Mesendoderm (in vitro differentiated cells): ENCODE measurements around the gene TBX15.

Source experiments
- DNase-seq: peaks from one replicate; pipeline ENCODE4 v3.0.0; 2013
- H2AK5ac ChIP-seq: 2 replicates; pipeline ENCODE4 v1.6.1; 2013; ENCODE audit warnings: low read length, inconsistent platforms
- H2BK120ac ChIP-seq: 2 replicates; pipeline ENCODE4 v1.6.1; 2013; ENCODE audit warnings: low read depth, mild to moderate bottlenecking, low read length, moderate library complexity, mixed read lengths
- H2BK15ac ChIP-seq: replicated peaks from 2 replicates; pipeline ENCODE4 v1.6.1; 2013; ENCODE audit warnings: low read depth, mild to moderate bottlenecking, moderate library complexity
- H2BK5ac ChIP-seq: 2 replicates; pipeline ENCODE4 v1.6.1; 2013; ENCODE audit warnings: low read length, inconsistent platforms
- H3K18ac ChIP-seq: 2 replicates; pipeline ENCODE4 v1.6.1; 2013; ENCODE audit warnings: mild to moderate bottlenecking, low read length, mixed read lengths
- H3K23ac ChIP-seq: one replicate; pipeline ENCODE4 v1.6.1; 2013; ENCODE audit warnings: low read length
- H3K27ac ChIP-seq: 2 replicates; pipeline ENCODE4 v1.5.1; 2013; ENCODE audit warnings: low read depth, mild to moderate bottlenecking, inconsistent platforms, low read length, moderate library complexity
- H3K27me3 ChIP-seq: 2 replicates; pipeline ENCODE4 v1.6.1; 2013; ENCODE audit warnings: low read length, control low read depth, mild to moderate bottlenecking, inconsistent platforms; ENCODE audit not compliant: insufficient read depth, poor library complexity
- H3K36me3 ChIP-seq: 2 replicates; pipeline ENCODE4 v1.6.1; 2013; ENCODE audit warnings: low read length, inconsistent platforms; ENCODE audit not compliant: control insufficient read depth, insufficient read depth
- H3K4ac ChIP-seq: one replicate; pipeline ENCODE4 v1.6.1; 2013; ENCODE audit warnings: low read depth, mild to moderate bottlenecking, low read length, moderate library complexity
- H3K4me1 ChIP-seq: 2 replicates; pipeline ENCODE4 v1.6.1; 2013; ENCODE audit warnings: low read depth, low read length, inconsistent platforms; ENCODE audit not compliant: control insufficient read depth
- H3K4me2 ChIP-seq: 2 replicates; pipeline ENCODE4 v1.6.1; 2013; ENCODE audit warnings: low read length
- H3K4me3 ChIP-seq: 2 replicates; pipeline ENCODE4 v1.5.1; 2013; ENCODE audit warnings: mild to moderate bottlenecking, low read length
- H3K56ac ChIP-seq: one replicate; pipeline ENCODE4 v1.6.1; 2013; ENCODE audit warnings: low read length
- H3K79me1 ChIP-seq: 2 replicates; pipeline ENCODE4 v1.6.1; 2013; ENCODE audit warnings: low read length, inconsistent platforms
- H3K79me2 ChIP-seq: 2 replicates; pipeline ENCODE4 v1.6.1; 2013; ENCODE audit warnings: mild to moderate bottlenecking, low read length; ENCODE audit not compliant: control insufficient read depth, insufficient read depth
- H3K9ac ChIP-seq: 2 replicates; pipeline ENCODE4 v1.6.1; 2013; ENCODE audit warnings: low read length, inconsistent platforms
- H4K5ac ChIP-seq: one replicate; pipeline ENCODE4 v1.6.1; 2013; ENCODE audit warnings: low read length
- H4K8ac ChIP-seq: one replicate; pipeline ENCODE4 v1.6.1; 2013; ENCODE audit warnings: low read depth, mild to moderate bottlenecking, control low read depth, low read length, moderate library complexity
- WGBS: extraction: QIAGEN DNeasy Blood & Tissue Kit; methylation state at CpG from one replicate; pipeline ENCODE4 v1.1.7; 2013; ENCODE audit warnings: low lambda C conversion rate, missing lambda C conversion rate; ENCODE audit not compliant: insufficient coverage; ENCODE audit errors: extremely low coverage; 5-methylcytosine and 5-hydroxymethylcytosine counted together

TBX15 gene

DNA sequence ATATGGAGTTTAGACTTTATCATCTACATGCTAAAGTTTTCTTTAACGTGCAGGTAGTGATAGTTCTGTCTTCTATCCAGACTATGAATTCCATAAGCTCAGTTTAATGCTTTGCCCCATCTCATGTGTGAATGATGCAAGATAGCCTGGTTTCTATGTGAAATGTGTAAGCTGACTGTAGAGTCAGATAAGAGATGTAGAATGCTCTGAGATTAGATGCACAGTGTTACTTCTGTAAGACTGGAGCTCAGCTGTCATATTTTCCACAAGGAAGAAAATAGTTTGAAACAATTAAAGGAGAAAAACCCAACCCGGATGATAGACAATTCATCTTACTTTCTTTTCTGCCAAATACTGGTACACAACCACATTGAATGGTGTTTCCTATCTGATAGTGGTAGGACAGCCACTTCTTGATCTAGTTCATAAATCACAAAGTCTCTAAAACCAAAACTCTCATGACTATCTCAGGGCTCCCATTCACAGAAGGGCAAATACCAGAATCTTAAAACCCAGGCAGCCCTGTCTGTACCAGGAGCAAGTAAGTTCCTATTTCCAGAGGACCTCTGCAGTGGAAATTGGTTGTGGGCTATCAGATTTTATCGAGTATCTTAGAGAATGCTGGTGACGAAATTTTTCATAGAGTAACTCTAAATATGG is 50.6 kb downstream of the TBX15 start:
- no peak overlapping the region for H2BK120ac ChIP-seq
- H3K56ac ChIP-seq = no peak overlapping the region
- H3K9ac ChIP-seq = no peak overlapping the region
- no peak overlapping the region for H3K23ac ChIP-seq
- no peak overlapping the region for H3K18ac ChIP-seq
- DNase-seq = no peak
- WGBS = no CpG with 5 or more reads among the region's 4 CpGs
- H3K4me2 ChIP-seq = no peak overlapping the region
- no peaks in the 10 kb centered on the region for H3K79me1 ChIP-seq
- no peak overlapping the region for H3K4me3 ChIP-seq
- no peak overlapping the region for H3K4ac ChIP-seq
- H3K27ac ChIP-seq = no peak overlapping the region
- H3K36me3 ChIP-seq = no peaks in the 10 kb centered on the region
- H3K27me3 ChIP-seq = no peaks in the 10 kb centered on the region
- no peak overlapping the region for H4K8ac ChIP-seq
- no peaks in the 10 kb centered on the region for H3K79me2 ChIP-seq
- no peak overlapping the region for H2AK5ac ChIP-seq
- no peak overlapping the region for H4K5ac ChIP-seq
- H3K4me1 ChIP-seq = no peaks in the 10 kb centered on the region
- no peak overlapping the region for H2BK15ac ChIP-seq
- H2BK5ac ChIP-seq = no peak overlapping the region

DNA sequence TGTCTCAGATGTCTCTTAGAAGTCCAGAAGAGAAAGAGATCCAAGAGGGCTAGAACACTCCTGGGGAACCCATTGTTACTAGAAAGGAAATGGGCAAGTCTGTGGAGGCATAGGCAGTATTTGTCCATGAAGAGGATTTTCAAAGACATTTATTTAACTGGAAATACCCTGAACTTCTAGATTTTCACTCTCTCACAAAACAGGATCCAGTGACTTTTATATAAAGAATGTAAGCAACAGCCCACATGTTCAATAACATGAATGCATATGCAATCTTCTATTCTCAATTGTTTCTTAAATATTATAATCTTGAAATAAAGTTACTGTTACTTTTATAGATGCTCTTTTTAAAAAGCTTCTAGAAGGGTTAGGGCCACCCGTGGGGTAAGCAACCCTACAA is 53.4 kb downstream of the TBX15 start:
- no peak overlapping the region for H4K8ac ChIP-seq
- no peaks in the 10 kb centered on the region for H3K27me3 ChIP-seq
- H3K36me3 ChIP-seq = no peaks in the 10 kb centered on the region
- H2BK120ac ChIP-seq = no peak overlapping the region
- no peaks in the 10 kb centered on the region for H3K79me2 ChIP-seq
- H3K9ac ChIP-seq = no peak overlapping the region
- no peak overlapping the region for H3K27ac ChIP-seq
- no peak overlapping the region for H4K5ac ChIP-seq
- WGBS = no CpG with 5 or more reads among the region's 1 CpG
- no peak overlapping the region for H3K4me2 ChIP-seq
- H3K79me1 ChIP-seq = no peaks in the 10 kb centered on the region
- H3K4ac ChIP-seq = no peak overlapping the region
- no peak overlapping the region for H3K4me3 ChIP-seq
- no peak overlapping the region for H2AK5ac ChIP-seq
- H3K56ac ChIP-seq = no peak overlapping the region
- H3K4me1 ChIP-seq = no peaks in the 10 kb centered on the region
- no peak overlapping the region for H2BK5ac ChIP-seq
- DNase-seq = no peak
- no peak overlapping the region for H2BK15ac ChIP-seq
- H3K18ac ChIP-seq = no peak overlapping the region
- no peak overlapping the region for H3K23ac ChIP-seq

DNA sequence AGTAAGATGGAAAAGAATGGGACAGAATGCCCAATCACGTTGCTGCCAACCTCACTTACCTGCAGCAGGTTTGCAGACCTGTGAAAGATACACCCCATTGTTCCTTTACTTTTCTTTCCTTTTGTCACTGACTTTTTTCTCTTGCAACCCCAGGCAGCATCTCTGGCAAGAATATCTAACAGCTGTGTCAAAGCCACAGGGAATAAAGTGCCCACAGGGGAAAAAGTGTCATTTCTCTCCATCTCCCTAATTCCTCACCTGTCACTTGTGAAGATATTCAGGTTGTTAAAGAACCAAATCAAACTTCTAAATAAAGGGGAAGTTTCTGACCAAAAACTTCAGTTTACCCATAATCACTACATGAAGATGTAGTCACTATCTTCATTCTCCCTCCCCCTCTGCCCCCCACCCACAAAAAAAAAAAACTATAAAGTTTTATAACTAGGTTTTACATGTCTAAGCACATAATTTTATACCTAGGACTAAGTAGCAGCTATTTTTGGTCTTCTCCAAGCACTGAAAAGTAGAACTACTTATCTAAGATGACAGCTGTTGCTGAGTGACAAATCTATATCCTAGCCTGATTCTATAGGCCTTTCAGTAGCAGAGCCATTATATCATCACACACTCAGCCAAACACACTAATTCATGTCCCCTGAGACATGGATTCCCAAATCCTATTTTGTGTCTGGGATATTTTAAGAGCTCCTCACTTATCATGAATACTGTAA is 54.9 kb downstream of the TBX15 start:
- H3K18ac ChIP-seq = no peak overlapping the region
- H3K4me1 ChIP-seq = no peaks in the 10 kb centered on the region
- no peak for DNase-seq
- no peak overlapping the region for H2BK15ac ChIP-seq
- no peak overlapping the region for H3K56ac ChIP-seq
- H3K23ac ChIP-seq = no peak overlapping the region
- no peak overlapping the region for H3K9ac ChIP-seq
- no peak overlapping the region for H3K4me2 ChIP-seq
- H3K27me3 ChIP-seq = no peaks in the 10 kb centered on the region
- no peaks in the 10 kb centered on the region for H3K79me1 ChIP-seq
- H3K36me3 ChIP-seq = no peaks in the 10 kb centered on the region
- no peak overlapping the region for H4K5ac ChIP-seq
- no peak overlapping the region for H2BK120ac ChIP-seq
- no peak overlapping the region for H3K27ac ChIP-seq
- H4K8ac ChIP-seq = no peak overlapping the region
- no peak overlapping the region for H3K4me3 ChIP-seq
- no CpG with 5 or more reads among the region's 1 CpG for WGBS
- no peaks in the 10 kb centered on the region for H3K79me2 ChIP-seq
- H2BK5ac ChIP-seq = no peak overlapping the region
- no peak overlapping the region for H3K4ac ChIP-seq
- H2AK5ac ChIP-seq = no peak overlapping the region

DNA sequence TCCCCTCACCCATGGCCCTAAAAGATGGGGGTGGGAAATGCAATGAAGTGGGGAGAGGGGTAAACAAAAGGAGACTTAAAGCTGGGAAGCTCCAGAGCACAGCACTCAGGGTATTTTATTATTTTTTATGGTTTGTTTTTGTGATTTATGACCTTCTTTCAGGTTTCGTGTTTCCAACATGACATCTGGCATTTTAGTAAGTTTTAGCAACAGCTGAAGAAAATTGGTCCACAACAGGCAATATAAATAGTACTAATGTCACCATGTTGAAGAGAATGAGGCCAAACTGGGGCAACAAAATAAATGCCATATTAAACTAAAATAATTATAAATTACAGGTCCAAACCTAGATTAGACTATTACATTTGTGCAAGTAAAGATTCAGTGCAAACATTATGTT is 56.3 kb downstream of the TBX15 start:
- no peak for DNase-seq
- H2BK120ac ChIP-seq = no peak overlapping the region
- H3K9ac ChIP-seq = no peak overlapping the region
- H3K56ac ChIP-seq = no peak overlapping the region
- no peak overlapping the region for H3K27ac ChIP-seq
- no peak overlapping the region for H3K4ac ChIP-seq
- H2AK5ac ChIP-seq = no peak overlapping the region
- no peak overlapping the region for H4K5ac ChIP-seq
- WGBS = no CpG with 5 or more reads among the region's 1 CpG
- no peaks in the 10 kb centered on the region for H3K79me1 ChIP-seq
- H3K4me2 ChIP-seq = no peak overlapping the region
- H3K27me3 ChIP-seq = no peaks in the 10 kb centered on the region
- H3K36me3 ChIP-seq = no peaks in the 10 kb centered on the region
- no peak overlapping the region for H2BK15ac ChIP-seq
- H3K79me2 ChIP-seq = no peaks in the 10 kb centered on the region
- no peaks in the 10 kb centered on the region for H3K4me1 ChIP-seq
- H3K18ac ChIP-seq = no peak overlapping the region
- no peak overlapping the region for H2BK5ac ChIP-seq
- H3K23ac ChIP-seq = no peak overlapping the region
- no peak overlapping the region for H4K8ac ChIP-seq
- no peak overlapping the region for H3K4me3 ChIP-seq

DNA sequence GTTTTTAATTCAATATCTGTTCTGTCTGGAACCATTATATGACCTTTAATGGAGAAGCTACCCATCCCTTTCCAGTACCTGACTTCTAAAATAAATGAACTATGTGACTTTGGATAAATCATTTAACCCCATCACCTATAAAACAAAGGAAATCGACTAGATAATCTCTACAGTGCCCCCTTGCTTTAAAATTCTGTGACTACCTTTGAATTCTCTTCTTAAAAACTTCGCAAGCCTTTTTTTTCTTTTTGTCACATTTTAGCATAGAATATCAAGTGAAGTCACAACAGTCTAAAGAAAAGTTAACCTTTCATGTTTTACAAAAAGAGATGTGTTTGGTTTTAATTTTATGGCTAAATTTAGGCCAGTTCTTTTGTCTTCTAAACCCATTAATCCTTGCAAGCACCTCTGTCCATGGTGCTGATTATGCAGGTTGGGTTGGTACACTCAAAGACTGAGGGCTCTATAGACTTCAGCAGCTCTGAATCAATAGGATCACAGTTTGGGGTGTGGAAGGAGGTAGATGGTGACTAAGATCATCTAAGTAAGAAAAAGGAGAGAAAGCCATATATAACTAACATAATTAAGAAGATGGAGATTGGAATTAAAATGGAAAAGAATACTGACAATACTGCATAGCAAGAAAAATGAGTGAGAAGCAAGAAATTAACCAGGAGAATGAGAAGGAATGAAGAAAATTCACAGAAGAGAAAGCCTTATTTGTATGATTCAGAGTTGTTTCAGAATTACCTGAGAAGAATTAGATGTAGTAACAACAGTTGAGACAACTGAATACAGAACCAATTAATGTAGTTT is 59.2 kb downstream of the TBX15 start:
- Histone ChIP-seq H3K4me1 (no peaks in the 10 kb centered on the region), H3K79me2 (no peaks in the 10 kb centered on the region), H4K5ac (no peak overlapping the region), H3K18ac (no peak overlapping the region), H3K9ac (no peak overlapping the region), H3K4me2 (no peak overlapping the region), H3K79me1 (no peaks in the 10 kb centered on the region), H3K23ac (no peak overlapping the region), H3K36me3 (no peaks in the 10 kb centered on the region), H3K27me3 (no peaks in the 10 kb centered on the region), H2AK5ac (no peak overlapping the region), H2BK120ac (no peak overlapping the region), H3K56ac (no peak overlapping the region), H2BK5ac (no peak overlapping the region), H3K4me3 (no peak overlapping the region), H4K8ac (no peak overlapping the region), H2BK15ac (no peak overlapping the region), H3K27ac (no peak overlapping the region), H3K4ac (no peak overlapping the region)
- no CpG with 5 or more reads among the region's 2 CpGs for WGBS
- peak; percentile 67 for DNase-seq
